ENCODE data around the gene MMP23B.

- peak; percentile 42 for TF ChIP-seq CTCF (IDR thresholded peaks at IDR 0.05)
- no peak for TF ChIP-seq EZH2 (IDR thresholded peaks at IDR 0.05)
- TF ChIP-seq EZH2phosphoT487 (IDR thresholded peaks at IDR 0.05), result no peak
These were observed 34.6 kb upstream of the MMP23B start for GRCh38 chr1:1597275-1597930.
